Thoracic aorta (tissue), 2 donors: ENCODE data around the gene OTOS. TPM values are rescaled to one million over a fixed set of nuclear protein-coding genes. Genes with fewer than 3 reads are reported as not detected.
A peak's percentile ranks its signal among the peaks of the same experiment; 100 is the strongest.

Experiments
- ATAC-seq: fragments of 150-250 bp; one replicate; pipeline ENCODE4 v1.8.0; 2017; ENCODE audit warnings: low read depth; ENCODE audit not compliant: insufficient number of reproducible peaks, low FRiP score
- DNase-seq: peaks from one replicate; pipeline ENCODE4 v3.0.0-alpha.2; 2020; ENCODE audit warnings: low spot score
- H3K27ac ChIP-seq, 2 donors: fragments of 200-600 bp; sonication (generic); 1 replicate in 1 of 2; 2 replicates in 1 of 2; pipeline ENCODE4 v1.5.1; 2016; ENCODE audit warnings: mild to moderate bottlenecking in 2 of 2, moderate library complexity in 2 of 2
- H3K27me3 ChIP-seq: fragments of 200-600 bp; sonication (generic); replicated peaks from 2 replicates; pipeline ENCODE4 v1.6.0; 2016; ENCODE audit warnings: mild to moderate bottlenecking; ENCODE audit not compliant: insufficient read depth
- H3K36me3 ChIP-seq: fragments of 200-600 bp; sonication (generic); one replicate; pipeline ENCODE4 v1.5.1; 2016
- H3K4me1 ChIP-seq, 2 donors: fragments of 200-600 bp; sonication (generic); 1 replicate in 1 of 2; 2 replicates in 1 of 2; pipeline versions ENCODE4 v1.5.1 to v1.6.0; 2016; ENCODE audit warnings: low read depth in 2 of 2, mild to moderate bottlenecking in 1 of 2; ENCODE audit not compliant: control insufficient read depth in 1 of 2
- H3K4me3 ChIP-seq: fragments of 200-600 bp; sonication (generic); 2 replicates; pipeline ENCODE4 v1.5.1; 2016; ENCODE audit warnings: mild to moderate bottlenecking
- H3K9me3 ChIP-seq: fragments of 200-600 bp; sonication (generic); 2 replicates; pipeline ENCODE4 v1.5.1; 2016
- CTCF ChIP-seq: fragments of 200-600 bp; sonication (generic); IDR thresholded peaks from one replicate; pipeline ENCODE4 v1.5.1; 2019; ENCODE audit warnings: antibody characterized with exemption
- total RNA-seq, 2 donors: library from RNA; depleted of rRNA; stranded (reverse); fragments of >200 nt; gene quantifications; one replicate each; pipeline versions ENCODE4 v1.1.0 to v1.2.3, GENCODE V29; 2016

OTOS gene
- total RNA-seq, 2 donors from 2014 or later = not detected

GRCh38 chr2:240137596-240138253 lies 2.7 kb downstream of the OTOS start:
- no peaks in the 10 kb centered on the region for H3K9me3 ChIP-seq
- ATAC-seq = no peak
- TF ChIP-seq CTCF = no peak
- H3K27me3 ChIP-seq = no peaks in the 10 kb centered on the region
- DNase-seq = no peak
- no peak overlapping the region for H3K27ac ChIP-seq
- H3K4me1 ChIP-seq = peaks cover 12 to 22% of the 10 kb centered on the region in 2 donors
- H3K36me3 ChIP-seq = peaks cover 5% of the 10 kb centered on the region
- no peak overlapping the region for H3K4me3 ChIP-seq

GRCh38 chr2:240136671-240137292 lies 3.7 kb downstream of the OTOS start:
- H3K27me3 ChIP-seq = no peaks in the 10 kb centered on the region
- no peak for TF ChIP-seq CTCF
- no peaks in the 10 kb centered on the region for H3K9me3 ChIP-seq
- DNase-seq = no peak
- peaks cover 14% of the 10 kb centered on the region for H3K36me3 ChIP-seq
- H3K4me3 ChIP-seq = peak overlapping the region; percentile 93
- peaks cover 12 to 22% of the 10 kb centered on the region in 2 donors for H3K4me1 ChIP-seq
- no peak for ATAC-seq
- peak overlapping the region in 1 of 2 donors; percentile 54 for H3K27ac ChIP-seq

GRCh38 chr2:240136013-240136670 lies 4.3 kb downstream of the OTOS start, which contains the start of gene COPS9:
TSS of gene COPS9 (minus strand) at chr2:240136305. CDS start at chr2:240136284, 21 bp downstream.
- peak; percentile 58 for DNase-seq
- Histone ChIP-seq H3K9me3 (no peaks in the 10 kb centered on the region), H3K27ac (peak within 1 kb of the TSS in 1 of 2 donors; percentile 54), H3K36me3 (peaks cover 20% of the 10 kb centered on the region), H3K4me1 (peaks cover 12 to 22% of the 10 kb centered on the region in 2 donors), H3K4me3 (peak within 1 kb of the TSS; percentile 93), H3K27me3 (no peaks in the 10 kb centered on the region)
- TF ChIP-seq CTCF = no peak
- peak; percentile 75 for ATAC-seq

- Histone ChIP-seq H3K4me3 (peak overlapping the region; percentile 93), H3K36me3 (peaks cover 25% of the 10 kb centered on the region), H3K27me3 (no peaks in the 10 kb centered on the region), H3K4me1 (peaks cover 12 to 22% of the 10 kb centered on the region in 2 donors), H3K27ac (peak overlapping the region in 1 of 2 donors; percentile 54), H3K9me3 (no peaks in the 10 kb centered on the region)
- no peak for TF ChIP-seq CTCF
- DNase-seq (no peak), ATAC-seq (no peak)
Observed at GRCh38 chr2:240135706-240136012, 4.8 kb downstream of the OTOS start.

GRCh38 chr2:240134956-240135520 lies 5.4 kb downstream of the OTOS start:
- Histone ChIP-seq H3K4me1 (peaks cover 12 to 22% of the 10 kb centered on the region in 2 donors), H3K36me3 (peaks cover 31% of the 10 kb centered on the region), H3K9me3 (no peaks in the 10 kb centered on the region), H3K4me3 (peak overlapping the region; percentile 93), H3K27ac (no peak overlapping the region), H3K27me3 (no peaks in the 10 kb centered on the region)
- no peak for ATAC-seq
- DNase-seq = no peak
- TF ChIP-seq CTCF = no peak
